GM10266 (cell line): Measurements from ENCODE around the gene ALKBH3.
A peak's percentile ranks its signal among the peaks of the same experiment; 100 is the strongest.

ENCODE experiments used
- DNase-seq: peaks from one replicate; pipeline ENCODE4 v3.0.0; 2012; ENCODE audit errors: extremely low spot score
- CTCF ChIP-seq: IDR thresholded peaks from 2 replicates; pipeline ENCODE4 v1.5.1; 2012; ENCODE audit warnings: mild to moderate bottlenecking, low read depth; ENCODE audit not compliant: control insufficient read depth, insufficient read depth; ENCODE audit errors: missing control alignments

The ALKBH3 gene

GRCh38 chr11:43937434-43938411, 57.1 kb downstream of the ALKBH3 start:
- DNase-seq: no peak
- TF ChIP-seq CTCF: no peak

GRCh38 chr11:43941257-43941994, 60.8 kb downstream of the ALKBH3 start:
- TF ChIP-seq CTCF: no peak

GRCh38 chr11:43942662-43943371, 62.2 kb downstream of the ALKBH3 start:
- TF ChIP-seq CTCF: no peak
- DNase-seq: peak; percentile 55

More at GRCh38 chr11:43941257-43941994, 60.8 kb downstream of the ALKBH3 start:
- peak; percentile 14 for DNase-seq

- TF ChIP-seq CTCF: no peak
- no peak for DNase-seq
These were observed 62.8 kb downstream of the ALKBH3 start for GRCh38 chr11:43943372-43943930.

- DNase-seq: no peak
- no peak for TF ChIP-seq CTCF
These were observed 63.5 kb downstream of the ALKBH3 start for GRCh38 chr11:43943931-43944751.

GRCh38 chr11:43944761-43945311, 64.2 kb downstream of the ALKBH3 start:
- DNase-seq: peak; percentile 83
- TF ChIP-seq CTCF: peak; percentile 75
